ENCODE results near the gene RBPMS2. TPM values are rescaled to one million over a fixed set of nuclear protein-coding genes. Genes with fewer than 3 reads are reported as not detected.

Gene RBPMS2
- total RNA-seq, 1 donor from 2014 or later = 19.7 TPM

DNA sequence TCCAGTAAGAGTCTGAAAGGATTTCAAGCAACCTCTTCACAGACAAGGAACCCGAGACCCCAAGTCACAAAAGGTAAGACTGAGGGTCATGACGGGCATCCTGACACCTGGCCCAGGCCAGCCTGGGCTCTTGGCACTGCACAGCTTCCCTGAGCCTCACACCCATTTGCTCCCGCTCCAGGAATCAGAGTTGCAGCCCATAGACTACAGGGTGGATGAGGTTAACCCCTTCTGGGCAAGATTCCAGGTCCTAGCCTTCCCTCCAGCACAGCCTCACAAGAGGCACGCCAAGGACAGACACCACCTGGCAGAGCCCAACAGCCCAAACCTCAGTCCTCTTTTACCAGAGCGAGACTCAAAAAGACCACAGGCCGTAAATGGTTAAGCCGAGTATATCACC lies 36.2 kb downstream of the RBPMS2 start:
- no peak overlapping the region for H3K4me3 Mint-ChIP-seq
- no peak for DNase-seq (ENCODE audit: extremely low spot score, unreplicated experiment)
- TF ChIP-seq, protein P1, sequence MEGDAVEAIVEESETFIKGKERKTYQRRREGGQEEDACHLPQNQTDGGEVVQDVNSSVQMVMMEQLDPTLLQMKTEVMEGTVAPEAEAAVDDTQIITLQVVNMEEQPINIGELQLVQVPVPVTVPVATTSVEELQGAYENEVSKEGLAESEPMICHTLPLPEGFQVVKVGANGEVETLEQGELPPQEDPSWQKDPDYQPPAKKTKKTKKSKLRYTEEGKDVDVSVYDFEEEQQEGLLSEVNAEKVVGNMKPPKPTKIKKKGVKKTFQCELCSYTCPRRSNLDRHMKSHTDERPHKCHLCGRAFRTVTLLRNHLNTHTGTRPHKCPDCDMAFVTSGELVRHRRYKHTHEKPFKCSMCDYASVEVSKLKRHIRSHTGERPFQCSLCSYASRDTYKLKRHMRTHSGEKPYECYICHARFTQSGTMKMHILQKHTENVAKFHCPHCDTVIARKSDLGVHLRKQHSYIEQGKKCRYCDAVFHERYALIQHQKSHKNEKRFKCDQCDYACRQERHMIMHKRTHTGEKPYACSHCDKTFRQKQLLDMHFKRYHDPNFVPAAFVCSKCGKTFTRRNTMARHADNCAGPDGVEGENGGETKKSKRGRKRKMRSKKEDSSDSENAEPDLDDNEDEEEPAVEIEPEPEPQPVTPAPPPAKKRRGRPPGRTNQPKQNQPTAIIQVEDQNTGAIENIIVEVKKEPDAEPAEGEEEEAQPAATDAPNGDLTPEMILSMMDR (conservative IDR thresholded peaks at IDR 0.05) = no peak
- H3K4me1 Mint-ChIP-seq (ENCODE audit: unreplicated experiment) = peaks cover 6% of the 10 kb centered on the region
- no peaks in the 10 kb centered on the region for H3K9me3 Mint-ChIP-seq
- H3K36me3 Mint-ChIP-seq = no peaks in the 10 kb centered on the region
- H3K27me3 Mint-ChIP-seq = no peaks in the 10 kb centered on the region
- no peak overlapping the region for H3K27ac Mint-ChIP-seq

DNA sequence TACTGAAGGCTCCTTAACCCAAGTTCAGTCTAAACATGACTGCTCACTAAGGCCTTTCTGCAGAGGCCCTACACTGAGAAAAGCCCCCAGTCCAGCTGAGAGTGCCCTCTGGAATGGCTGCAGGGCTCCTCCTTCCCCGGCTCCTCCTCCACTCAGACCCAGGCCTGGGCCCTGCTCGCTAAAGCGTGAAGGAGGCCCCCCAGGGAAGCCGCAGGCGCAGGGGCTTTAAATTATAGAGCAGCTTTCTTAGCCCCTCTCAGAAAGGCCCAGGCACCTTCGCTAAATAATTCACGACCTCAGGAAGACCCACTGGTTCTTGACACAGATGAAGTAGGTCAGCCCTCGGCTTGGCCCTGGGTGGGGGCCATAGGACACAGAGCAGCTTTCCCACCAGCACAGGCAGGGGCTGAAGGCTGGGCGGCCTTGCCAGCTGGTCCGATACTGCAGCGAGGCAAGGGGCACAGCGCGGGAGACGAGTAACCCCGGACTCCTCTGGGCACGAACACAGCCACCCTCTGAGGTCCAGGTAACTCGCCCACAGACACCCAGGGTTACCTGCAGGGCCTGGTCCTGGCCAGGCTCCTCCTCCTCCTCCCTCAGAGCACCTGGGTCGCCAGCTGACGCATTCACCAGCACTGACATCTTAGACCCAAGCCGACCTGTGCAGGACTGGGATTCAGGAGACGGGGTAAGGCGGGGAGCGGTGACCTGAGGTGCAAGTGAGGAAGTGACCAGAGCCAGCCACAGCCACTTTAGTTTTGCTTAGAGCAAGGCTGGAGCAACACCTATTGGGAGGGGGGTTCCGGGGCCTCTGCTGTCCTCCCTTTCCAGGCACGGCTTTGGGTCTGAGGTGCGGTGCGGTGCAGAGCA lies 36.9 kb downstream of the RBPMS2 start:
- Mint-ChIP-seq H3K4me1 (ENCODE audit: unreplicated experiment) (peaks cover 6% of the 10 kb centered on the region), H3K9me3 (no peaks in the 10 kb centered on the region), H3K4me3 (no peak overlapping the region), H3K27me3 (no peaks in the 10 kb centered on the region), H3K27ac (no peak overlapping the region), H3K36me3 (no peaks in the 10 kb centered on the region)
- TF ChIP-seq, protein P1 (conservative IDR thresholded peaks at IDR 0.05) = no peak
- no peak for DNase-seq (ENCODE audit: extremely low spot score, unreplicated experiment)

DNA sequence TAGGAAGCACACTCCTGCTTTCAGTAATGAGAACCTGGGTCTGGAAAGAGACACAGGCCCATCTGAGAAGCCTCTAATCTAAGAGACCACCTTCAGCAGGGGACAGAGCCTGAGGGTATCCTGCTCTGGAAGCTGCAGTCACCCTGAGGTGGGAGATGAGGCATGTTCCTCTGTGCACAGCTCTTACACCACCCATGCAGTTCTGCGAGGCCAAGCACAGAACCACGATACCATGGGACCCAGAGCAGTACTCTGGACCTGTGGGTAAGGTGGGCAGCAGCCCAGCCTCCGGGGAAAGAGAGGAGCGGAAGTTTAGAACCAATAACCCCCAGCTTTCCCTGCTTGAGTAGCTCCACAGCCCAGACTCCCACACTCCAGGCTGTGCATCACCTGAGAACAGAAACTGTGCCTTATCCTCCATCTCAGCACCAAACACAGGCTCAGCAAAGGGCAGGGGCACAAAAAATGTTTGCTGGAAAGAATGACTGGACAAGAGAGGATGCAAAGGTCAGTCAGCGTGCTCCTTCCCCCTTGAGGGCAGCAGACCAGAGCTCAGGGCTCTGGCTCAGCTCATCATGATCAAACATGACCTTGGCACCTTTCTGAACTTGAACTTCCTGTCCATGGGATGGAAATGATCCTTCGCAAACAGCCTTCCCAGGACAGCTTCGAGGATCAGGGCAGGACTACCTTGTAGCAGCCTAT lies 43.1 kb downstream of the RBPMS2 start:
- DNase-seq (ENCODE audit: extremely low spot score, unreplicated experiment) = no peak
- Mint-ChIP-seq H3K27me3 (no peaks in the 10 kb centered on the region), H3K4me1 (ENCODE audit: unreplicated experiment) (peaks cover 16% of the 10 kb centered on the region), H3K36me3 (no peaks in the 10 kb centered on the region), H3K9me3 (no peaks in the 10 kb centered on the region), H3K4me3 (no peak overlapping the region), H3K27ac (no peak overlapping the region)
- TF ChIP-seq, protein P1 (conservative IDR thresholded peaks at IDR 0.05) = no peak

DNA sequence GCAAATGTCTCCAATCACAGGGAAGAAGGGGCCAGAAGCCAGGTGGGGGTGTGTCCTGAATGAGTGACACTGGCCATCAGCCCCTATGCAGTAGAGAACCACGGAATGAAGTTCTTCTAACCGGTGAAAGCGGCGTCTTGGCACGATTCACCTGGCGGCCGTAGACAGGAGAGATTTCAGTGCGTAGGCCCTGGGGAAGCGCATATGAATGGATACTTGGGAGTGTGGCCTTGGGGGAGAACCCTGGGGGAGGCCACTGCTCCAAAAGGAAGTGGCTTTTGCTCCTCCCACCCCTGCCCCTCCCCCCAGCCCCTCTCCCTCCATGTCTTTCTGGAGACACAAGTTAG lies 43.6 kb downstream of the RBPMS2 start:
- Mint-ChIP-seq H3K27me3 (no peaks in the 10 kb centered on the region), H3K4me3 (no peak overlapping the region), H3K27ac (peak overlapping the region; percentile 49), H3K9me3 (no peaks in the 10 kb centered on the region), H3K4me1 (ENCODE audit: unreplicated experiment) (peaks cover 16% of the 10 kb centered on the region), H3K36me3 (no peaks in the 10 kb centered on the region)
- TF ChIP-seq, protein P1 (conservative IDR thresholded peaks at IDR 0.05) = no peak
- DNase-seq (ENCODE audit: extremely low spot score, unreplicated experiment) = no peak

DNA sequence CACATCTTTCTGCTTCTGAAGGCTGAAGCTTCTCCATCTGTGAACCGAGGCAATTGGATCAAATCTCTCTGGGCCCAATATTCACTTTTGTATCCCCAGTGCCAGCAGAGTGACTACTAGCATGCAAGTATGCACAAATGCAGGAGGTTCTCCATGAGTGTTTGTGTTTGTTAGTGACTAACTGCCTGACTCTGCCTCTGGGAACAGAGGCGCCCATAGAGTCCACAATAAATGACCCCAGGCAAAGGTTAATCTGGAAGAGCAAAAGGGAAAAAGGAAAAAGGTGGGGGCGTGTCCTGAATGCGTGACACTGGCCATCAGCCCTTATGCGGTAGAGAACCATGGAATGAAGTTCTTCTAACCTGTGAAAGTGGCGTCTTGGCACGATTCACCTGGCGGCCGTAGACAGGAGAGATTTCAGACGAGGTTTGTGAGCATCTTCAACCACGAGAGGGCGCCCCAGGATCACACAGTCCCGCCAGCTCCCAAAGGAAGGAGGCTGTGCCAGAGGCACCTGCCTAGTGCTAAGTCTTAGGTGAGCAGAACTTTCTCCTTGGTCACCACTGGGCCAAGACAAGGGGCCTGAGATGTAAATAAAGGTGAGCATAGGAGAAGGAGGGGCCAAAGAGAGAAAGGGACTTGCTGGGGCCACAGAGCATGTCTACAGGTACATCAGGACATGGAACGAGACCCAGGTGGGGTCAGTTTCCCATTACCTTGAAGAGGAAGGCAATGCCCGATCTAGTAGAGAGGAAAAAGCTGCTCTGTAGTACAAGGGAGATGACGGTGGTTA lies 44.2 kb downstream of the RBPMS2 start:
- H3K27ac Mint-ChIP-seq = peak overlapping the region; percentile 49
- no peaks in the 10 kb centered on the region for H3K27me3 Mint-ChIP-seq
- H3K9me3 Mint-ChIP-seq = no peaks in the 10 kb centered on the region
- TF ChIP-seq, protein P1 (conservative IDR thresholded peaks at IDR 0.05) = peak; percentile 95
- peak; percentile 87 for DNase-seq (ENCODE audit: extremely low spot score, unreplicated experiment)
- no peaks in the 10 kb centered on the region for H3K36me3 Mint-ChIP-seq
- no peak overlapping the region for H3K4me3 Mint-ChIP-seq
- H3K4me1 Mint-ChIP-seq (ENCODE audit: unreplicated experiment) = peaks cover 16% of the 10 kb centered on the region

Measured in type B pancreatic cell (in vitro differentiated cells).